Measurements from ENCODE around the gene TBC1D20. TPM values are rescaled to one million over a fixed set of nuclear protein-coding genes. Genes with fewer than 3 reads are reported as not detected.

TBC1D20 gene
- total and polyA plus RNA-seq, 2 experiments from 2014 or later: 4.8 to 15.0 TPM

DNA sequence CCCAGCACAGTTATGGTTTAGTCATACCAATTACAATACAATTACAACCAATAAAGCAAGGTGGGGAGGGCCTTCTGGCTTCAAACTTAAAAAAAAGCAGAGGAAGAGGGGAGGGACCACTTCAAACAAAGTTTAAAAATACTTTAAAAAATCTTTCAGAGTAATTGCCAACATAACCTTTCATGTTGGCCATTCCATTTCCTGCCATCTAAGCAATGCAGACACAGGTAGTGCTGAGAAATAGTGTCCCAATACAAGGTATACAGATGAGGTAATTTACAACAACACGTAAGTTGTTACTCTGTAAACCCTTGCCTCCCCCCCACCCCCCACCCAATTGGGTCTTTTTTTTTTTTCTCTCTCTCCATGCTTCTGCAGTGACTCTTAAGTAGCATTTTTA, 18.8 kb upstream of the TBC1D20 start (continued):
- TF ChIP-seq, protein P1, sequence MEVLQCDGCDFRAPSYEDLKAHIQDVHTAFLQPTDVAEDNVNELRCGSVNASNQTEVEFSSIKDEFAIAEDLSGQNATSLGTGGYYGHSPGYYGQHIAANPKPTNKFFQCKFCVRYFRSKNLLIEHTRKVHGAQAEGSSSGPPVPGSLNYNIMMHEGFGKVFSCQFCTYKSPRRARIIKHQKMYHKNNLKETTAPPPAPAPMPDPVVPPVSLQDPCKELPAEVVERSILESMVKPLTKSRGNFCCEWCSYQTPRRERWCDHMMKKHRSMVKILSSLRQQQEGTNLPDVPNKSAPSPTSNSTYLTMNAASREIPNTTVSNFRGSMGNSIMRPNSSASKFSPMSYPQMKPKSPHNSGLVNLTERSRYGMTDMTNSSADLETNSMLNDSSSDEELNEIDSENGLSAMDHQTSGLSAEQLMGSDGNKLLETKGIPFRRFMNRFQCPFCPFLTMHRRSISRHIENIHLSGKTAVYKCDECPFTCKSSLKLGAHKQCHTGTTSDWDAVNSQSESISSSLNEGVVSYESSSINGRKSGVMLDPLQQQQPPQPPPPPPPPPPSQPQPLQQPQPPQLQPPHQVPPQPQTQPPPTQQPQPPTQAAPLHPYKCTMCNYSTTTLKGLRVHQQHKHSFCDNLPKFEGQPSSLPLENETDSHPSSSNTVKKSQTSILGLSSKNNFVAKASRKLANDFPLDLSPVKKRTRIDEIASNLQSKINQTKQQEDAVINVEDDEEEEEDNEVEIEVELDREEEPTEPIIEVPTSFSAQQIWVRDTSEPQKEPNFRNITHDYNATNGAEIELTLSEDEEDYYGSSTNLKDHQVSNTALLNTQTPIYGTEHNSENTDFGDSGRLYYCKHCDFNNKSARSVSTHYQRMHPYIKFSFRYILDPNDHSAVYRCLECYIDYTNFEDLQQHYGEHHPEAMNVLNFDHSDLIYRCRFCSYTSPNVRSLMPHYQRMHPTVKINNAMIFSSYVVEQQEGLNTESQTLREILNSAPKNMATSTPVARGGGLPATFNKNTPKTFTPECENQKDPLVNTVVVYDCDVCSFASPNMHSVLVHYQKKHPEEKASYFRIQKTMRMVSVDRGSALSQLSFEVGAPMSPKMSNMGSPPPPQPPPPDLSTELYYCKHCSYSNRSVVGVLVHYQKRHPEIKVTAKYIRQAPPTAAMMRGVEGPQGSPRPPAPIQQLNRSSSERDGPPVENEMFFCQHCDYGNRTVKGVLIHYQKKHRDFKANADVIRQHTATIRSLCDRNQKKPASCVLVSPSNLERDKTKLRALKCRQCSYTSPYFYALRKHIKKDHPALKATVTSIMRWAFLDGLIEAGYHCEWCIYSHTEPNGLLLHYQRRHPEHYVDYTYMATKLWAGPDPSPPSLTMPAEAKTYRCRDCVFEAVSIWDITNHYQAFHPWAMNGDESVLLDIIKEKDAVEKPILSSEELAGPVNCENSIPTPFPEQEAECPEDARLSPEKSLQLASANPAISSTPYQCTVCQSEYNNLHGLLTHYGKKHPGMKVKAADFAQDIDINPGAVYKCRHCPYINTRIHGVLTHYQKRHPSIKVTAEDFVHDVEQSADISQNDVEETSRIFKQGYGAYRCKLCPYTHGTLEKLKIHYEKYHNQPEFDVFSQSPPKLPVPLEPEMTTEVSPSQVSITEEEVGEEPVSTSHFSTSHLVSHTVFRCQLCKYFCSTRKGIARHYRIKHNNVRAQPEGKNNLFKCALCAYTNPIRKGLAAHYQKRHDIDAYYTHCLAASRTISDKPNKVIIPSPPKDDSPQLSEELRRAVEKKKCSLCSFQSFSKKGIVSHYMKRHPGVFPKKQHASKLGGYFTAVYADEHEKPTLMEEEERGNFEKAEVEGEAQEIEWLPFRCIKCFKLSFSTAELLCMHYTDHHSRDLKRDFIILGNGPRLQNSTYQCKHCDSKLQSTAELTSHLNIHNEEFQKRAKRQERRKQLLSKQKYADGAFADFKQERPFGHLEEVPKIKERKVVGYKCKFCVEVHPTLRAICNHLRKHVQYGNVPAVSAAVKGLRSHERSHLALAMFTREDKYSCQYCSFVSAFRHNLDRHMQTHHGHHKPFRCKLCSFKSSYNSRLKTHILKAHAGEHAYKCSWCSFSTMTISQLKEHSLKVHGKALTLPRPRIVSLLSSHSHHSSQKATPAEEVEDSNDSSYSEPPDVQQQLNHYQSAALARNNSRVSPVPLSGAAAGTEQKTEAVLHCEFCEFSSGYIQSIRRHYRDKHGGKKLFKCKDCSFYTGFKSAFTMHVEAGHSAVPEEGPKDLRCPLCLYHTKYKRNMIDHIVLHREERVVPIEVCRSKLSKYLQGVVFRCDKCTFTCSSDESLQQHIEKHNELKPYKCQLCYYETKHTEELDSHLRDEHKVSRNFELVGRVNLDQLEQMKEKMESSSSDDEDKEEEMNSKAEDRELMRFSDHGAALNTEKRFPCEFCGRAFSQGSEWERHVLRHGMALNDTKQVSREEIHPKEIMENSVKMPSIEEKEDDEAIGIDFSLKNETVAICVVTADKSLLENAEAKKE (CRISPR knock-in tag; IDR thresholded peaks at IDR 0.05): no peak
- TF ChIP-seq, protein P2, sequence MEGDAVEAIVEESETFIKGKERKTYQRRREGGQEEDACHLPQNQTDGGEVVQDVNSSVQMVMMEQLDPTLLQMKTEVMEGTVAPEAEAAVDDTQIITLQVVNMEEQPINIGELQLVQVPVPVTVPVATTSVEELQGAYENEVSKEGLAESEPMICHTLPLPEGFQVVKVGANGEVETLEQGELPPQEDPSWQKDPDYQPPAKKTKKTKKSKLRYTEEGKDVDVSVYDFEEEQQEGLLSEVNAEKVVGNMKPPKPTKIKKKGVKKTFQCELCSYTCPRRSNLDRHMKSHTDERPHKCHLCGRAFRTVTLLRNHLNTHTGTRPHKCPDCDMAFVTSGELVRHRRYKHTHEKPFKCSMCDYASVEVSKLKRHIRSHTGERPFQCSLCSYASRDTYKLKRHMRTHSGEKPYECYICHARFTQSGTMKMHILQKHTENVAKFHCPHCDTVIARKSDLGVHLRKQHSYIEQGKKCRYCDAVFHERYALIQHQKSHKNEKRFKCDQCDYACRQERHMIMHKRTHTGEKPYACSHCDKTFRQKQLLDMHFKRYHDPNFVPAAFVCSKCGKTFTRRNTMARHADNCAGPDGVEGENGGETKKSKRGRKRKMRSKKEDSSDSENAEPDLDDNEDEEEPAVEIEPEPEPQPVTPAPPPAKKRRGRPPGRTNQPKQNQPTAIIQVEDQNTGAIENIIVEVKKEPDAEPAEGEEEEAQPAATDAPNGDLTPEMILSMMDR (conservative IDR thresholded peaks at IDR 0.05; ENCODE audit: low read depth in 2 of 2): no peak

DNA sequence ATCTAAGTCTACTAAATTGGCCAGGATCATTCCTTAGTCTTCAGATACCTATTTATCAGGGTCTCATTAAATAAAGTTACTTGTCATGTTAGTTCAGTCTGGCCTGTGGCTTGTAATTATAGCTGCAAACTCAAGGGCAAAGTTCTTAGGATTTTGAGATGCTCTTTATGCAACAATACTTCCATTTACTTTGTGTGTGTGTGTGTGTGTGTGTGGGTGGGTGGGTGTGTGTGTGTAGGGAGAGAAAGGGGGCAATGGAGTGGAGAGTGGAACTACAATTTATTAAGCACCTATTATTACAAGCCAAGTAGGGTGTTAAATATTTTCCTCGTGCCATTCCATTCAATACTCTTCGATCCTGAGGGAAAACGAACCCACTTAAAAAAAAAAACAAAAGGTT, 17.7 kb upstream of the TBC1D20 start:
- peaks cover 44% of the 10 kb centered on the region for H4K20me1 ChIP-seq (replicated peaks; ENCODE audit: insufficient read depth)
- peaks cover 19% of the 10 kb centered on the region for H3F3A ChIP-seq (replicated peaks; ENCODE audit: low read depth)
- H3K4me2 ChIP-seq: no peak overlapping the region
- DNase-seq (ENCODE audit: low spot score): no peak
- H3K79me2 ChIP-seq (replicated peaks; ENCODE audit: insufficient read depth): no peaks in the 10 kb centered on the region
- H3K27me3 ChIP-seq (ENCODE audit: insufficient read depth): no peaks in the 10 kb centered on the region
- ATAC-seq: no peak
- H3K27ac ChIP-seq (ENCODE audit: low read depth): peak overlapping the region; percentile 60; the same call in 1 of the 2 replicates
- peaks cover 64% of the 10 kb centered on the region for H3K36me3 Mint-ChIP-seq (ENCODE audit: low read depth)
- H3K9me2 ChIP-seq (ENCODE audit: insufficient read depth): no peaks in the 10 kb centered on the region
- H3K4me3 Mint-ChIP-seq: no peak overlapping the region
- no peak overlapping the region for H3K27ac Mint-ChIP-seq
- peaks cover 10% of the 10 kb centered on the region for H3K27me3 Mint-ChIP-seq (ENCODE audit: insufficient read depth, low read depth, poor library complexity)
- H2AFZ ChIP-seq: no peak overlapping the region
- no peaks in the 10 kb centered on the region for H3K9me3 Mint-ChIP-seq
- no peaks in the 10 kb centered on the region for H3K4me1 ChIP-seq (ENCODE audit: insufficient read depth)
- H3K36me3 ChIP-seq (ENCODE audit: insufficient read depth): peaks cover 43% of the 10 kb centered on the region
- no peak overlapping the region for H3K4me3 ChIP-seq
- H3K4me1 Mint-ChIP-seq: no peaks in the 10 kb centered on the region
- TF ChIP-seq, protein P2 (conservative IDR thresholded peaks at IDR 0.05; ENCODE audit: low read depth in 2 of 2): no peak
- TF ChIP-seq EZH2phosphoT487 (IDR thresholded peaks at IDR 0.05; ENCODE audit: unreplicated experiment): no peak
- TF ChIP-seq EZH2 (IDR thresholded peaks at IDR 0.05; ENCODE audit: low read depth, unreplicated experiment): no peak
- TF ChIP-seq, protein P3, sequence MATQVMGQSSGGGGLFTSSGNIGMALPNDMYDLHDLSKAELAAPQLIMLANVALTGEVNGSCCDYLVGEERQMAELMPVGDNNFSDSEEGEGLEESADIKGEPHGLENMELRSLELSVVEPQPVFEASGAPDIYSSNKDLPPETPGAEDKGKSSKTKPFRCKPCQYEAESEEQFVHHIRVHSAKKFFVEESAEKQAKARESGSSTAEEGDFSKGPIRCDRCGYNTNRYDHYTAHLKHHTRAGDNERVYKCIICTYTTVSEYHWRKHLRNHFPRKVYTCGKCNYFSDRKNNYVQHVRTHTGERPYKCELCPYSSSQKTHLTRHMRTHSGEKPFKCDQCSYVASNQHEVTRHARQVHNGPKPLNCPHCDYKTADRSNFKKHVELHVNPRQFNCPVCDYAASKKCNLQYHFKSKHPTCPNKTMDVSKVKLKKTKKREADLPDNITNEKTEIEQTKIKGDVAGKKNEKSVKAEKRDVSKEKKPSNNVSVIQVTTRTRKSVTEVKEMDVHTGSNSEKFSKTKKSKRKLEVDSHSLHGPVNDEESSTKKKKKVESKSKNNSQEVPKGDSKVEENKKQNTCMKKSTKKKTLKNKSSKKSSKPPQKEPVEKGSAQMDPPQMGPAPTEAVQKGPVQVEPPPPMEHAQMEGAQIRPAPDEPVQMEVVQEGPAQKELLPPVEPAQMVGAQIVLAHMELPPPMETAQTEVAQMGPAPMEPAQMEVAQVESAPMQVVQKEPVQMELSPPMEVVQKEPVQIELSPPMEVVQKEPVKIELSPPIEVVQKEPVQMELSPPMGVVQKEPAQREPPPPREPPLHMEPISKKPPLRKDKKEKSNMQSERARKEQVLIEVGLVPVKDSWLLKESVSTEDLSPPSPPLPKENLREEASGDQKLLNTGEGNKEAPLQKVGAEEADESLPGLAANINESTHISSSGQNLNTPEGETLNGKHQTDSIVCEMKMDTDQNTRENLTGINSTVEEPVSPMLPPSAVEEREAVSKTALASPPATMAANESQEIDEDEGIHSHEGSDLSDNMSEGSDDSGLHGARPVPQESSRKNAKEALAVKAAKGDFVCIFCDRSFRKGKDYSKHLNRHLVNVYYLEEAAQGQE (IDR thresholded peaks at IDR 0.05; ENCODE audit: unreplicated experiment): no peak
- no peak for TF ChIP-seq JUNB (IDR thresholded peaks at IDR 0.05; ENCODE audit: unreplicated experiment)
- TF ChIP-seq NANOG (IDR thresholded peaks at IDR 0.05; ENCODE audit: borderline replicate concordance): no peak
- no peak for TF ChIP-seq STAT1 (IDR thresholded peaks at IDR 0.05; ENCODE audit: unreplicated experiment)
- TF ChIP-seq CREB1 (CRISPR knock-in tag; IDR thresholded peaks at IDR 0.05; ENCODE audit: low read depth): no peak
- TF ChIP-seq, protein P4, sequence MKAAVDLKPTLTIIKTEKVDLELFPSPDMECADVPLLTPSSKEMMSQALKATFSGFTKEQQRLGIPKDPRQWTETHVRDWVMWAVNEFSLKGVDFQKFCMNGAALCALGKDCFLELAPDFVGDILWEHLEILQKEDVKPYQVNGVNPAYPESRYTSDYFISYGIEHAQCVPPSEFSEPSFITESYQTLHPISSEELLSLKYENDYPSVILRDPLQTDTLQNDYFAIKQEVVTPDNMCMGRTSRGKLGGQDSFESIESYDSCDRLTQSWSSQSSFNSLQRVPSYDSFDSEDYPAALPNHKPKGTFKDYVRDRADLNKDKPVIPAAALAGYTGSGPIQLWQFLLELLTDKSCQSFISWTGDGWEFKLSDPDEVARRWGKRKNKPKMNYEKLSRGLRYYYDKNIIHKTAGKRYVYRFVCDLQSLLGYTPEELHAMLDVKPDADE (IDR thresholded peaks at IDR 0.05): no peak

Data from GM23338 (cell line).